OCI-LY1 (cell line): ENCODE measurements around the gene KIRREL3.

Experiments used
- H2AFZ ChIP-seq: fragments of 200-600 bp; sonication (generic), shearing (Covaris generic); 2 replicates; pipeline ENCODE4 v1.6.0; 2014; ENCODE audit warnings: antibody characterized with exemption, mild to moderate bottlenecking, low read length
- H3F3A ChIP-seq: fragments of 200-600 bp; sonication (generic), shearing (Covaris generic); 2 replicates; pipeline ENCODE4 v1.6.0; 2014; ENCODE audit warnings: mild to moderate bottlenecking, antibody characterized with exemption, low read length, moderate library complexity; ENCODE audit not compliant: insufficient read depth
- H3K27ac ChIP-seq: fragments of 200-600 bp; sonication (generic); 2 replicates; pipeline ENCODE4 v1.5.1; 2014; ENCODE audit warnings: low read length, mixed run types, mild to moderate bottlenecking, low read depth; ENCODE audit not compliant: poor library complexity, severe bottlenecking
- H3K27me3 ChIP-seq: fragments of 200-600 bp; sonication (generic); 2 replicates; pipeline ENCODE4 v1.6.0; 2014; ENCODE audit warnings: antibody characterized with exemption, mild to moderate bottlenecking, low read length, moderate library complexity; ENCODE audit not compliant: insufficient read depth
- H3K36me3 ChIP-seq: fragments of 200-600 bp; sonication (generic); 2 replicates; pipeline ENCODE4 v1.6.1; 2014; ENCODE audit warnings: mild to moderate bottlenecking, antibody characterized with exemption, low read length, moderate library complexity, mixed read lengths; ENCODE audit not compliant: insufficient read depth
- H3K4me1 ChIP-seq: fragments of 200-600 bp; sonication (generic); 2 replicates; pipeline ENCODE4 v1.5.1; 2014; ENCODE audit warnings: mild to moderate bottlenecking, low read length, moderate library complexity; ENCODE audit not compliant: insufficient read depth, severe bottlenecking
- H3K4me2 ChIP-seq: fragments of 200-600 bp; sonication (generic), shearing (Covaris generic); 2 replicates; pipeline ENCODE4 v1.6.1; 2014; ENCODE audit warnings: low read length
- H3K4me3 ChIP-seq: fragments of 200-600 bp; sonication (generic); 2 replicates; pipeline ENCODE4 v1.5.1; 2014; ENCODE audit warnings: low read length, low read depth, mild to moderate bottlenecking, mixed read lengths; ENCODE audit not compliant: poor library complexity, severe bottlenecking
- H3K79me2 ChIP-seq: fragments of 200-600 bp; shearing (Covaris generic); 2 replicates; pipeline ENCODE4 v1.6.1; 2016; ENCODE audit warnings: mixed run types, low read length, mixed read lengths; ENCODE audit not compliant: insufficient read depth
- H3K9ac ChIP-seq: fragments of 200-600 bp; sonication (generic), shearing (Covaris generic); 2 replicates; pipeline ENCODE4 v1.6.1; 2014; ENCODE audit warnings: mild to moderate bottlenecking, low read length, mixed read lengths
- H3K9me2 ChIP-seq: fragments of 200-600 bp; sonication (generic), shearing (Covaris generic); 2 replicates; pipeline ENCODE4 v1.6.1; 2014; ENCODE audit warnings: low read depth, mild to moderate bottlenecking, low read length, mixed read lengths
- H3K9me3 ChIP-seq: fragments of 200-600 bp; shearing (Covaris generic); 2 replicates; pipeline ENCODE4 v1.6.1; 2014; ENCODE audit warnings: low read length, mixed read lengths
- H4K20me1 ChIP-seq: fragments of 200-600 bp; sonication (generic), shearing (Covaris generic); 2 replicates; pipeline ENCODE4 v1.6.0; 2016; ENCODE audit warnings: mild to moderate bottlenecking, low read length; ENCODE audit not compliant: insufficient read depth
- EZH2 ChIP-seq: fragments of 200-600 bp; sonication (generic), shearing (Covaris generic); IDR thresholded peaks from 2 replicates; pipeline ENCODE4 v1.8.0; 2017; ENCODE audit warnings: borderline replicate concordance, mixed run types, mild to moderate bottlenecking, antibody characterized with exemption, low read length, moderate library complexity, mixed read lengths
- TF ChIP-seq, protein P1 (sequence below): fragments of 200-600 bp; sonication (generic), shearing (Covaris generic); IDR thresholded peaks from 2 replicates; pipeline ENCODE4 v1.5.1; 2017; ENCODE audit warnings: mild to moderate bottlenecking, antibody characterized with exemption, low read length, moderate library complexity, mixed read lengths

Gene KIRREL3

DNA sequence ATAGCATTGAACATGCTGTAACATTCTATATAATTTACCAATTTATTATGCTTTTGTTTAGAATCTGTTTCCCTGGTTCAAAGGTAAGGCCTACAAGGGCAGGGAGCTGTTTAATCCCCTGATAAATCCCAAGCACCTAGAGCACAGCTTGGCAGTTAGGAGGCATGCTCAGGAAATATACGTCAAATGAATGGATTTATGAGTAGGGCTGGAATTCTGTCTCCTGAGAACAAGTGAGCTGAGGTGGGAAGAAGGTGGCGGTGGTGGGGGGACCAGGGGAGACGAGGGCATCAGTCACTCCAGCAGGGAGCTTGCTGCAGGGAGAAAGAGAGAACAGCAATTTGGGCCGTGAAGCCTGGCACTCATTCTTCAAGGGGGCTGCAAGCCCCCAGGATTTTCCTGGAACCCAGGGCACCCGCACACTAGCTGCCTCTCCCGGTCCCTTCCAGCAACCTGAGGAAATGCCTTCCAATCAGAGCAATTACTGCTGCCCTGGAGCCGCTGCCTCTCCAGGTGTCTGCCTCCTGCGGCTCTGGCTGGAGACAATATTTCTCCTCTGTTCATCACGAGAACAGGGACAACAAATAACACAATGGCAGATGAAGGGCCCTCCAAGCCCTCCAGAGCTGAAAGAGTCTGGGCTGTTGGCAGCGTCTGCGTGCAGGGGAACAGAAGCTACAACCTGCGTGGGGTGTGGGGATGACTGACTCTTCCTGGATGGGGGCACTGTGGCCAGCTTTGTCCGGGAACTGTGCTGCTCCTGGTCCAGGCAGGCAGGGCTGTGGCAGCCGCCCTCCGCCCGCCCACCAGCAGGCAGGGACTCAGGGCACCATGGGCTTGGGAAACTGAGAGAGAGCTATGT, 411.7 kb downstream of the KIRREL3 start:
- Histone ChIP-seq H3K9ac (no peak overlapping the region), H4K20me1 (no peaks in the 10 kb centered on the region), H3F3A (no peaks in the 10 kb centered on the region), H3K79me2 (no peaks in the 10 kb centered on the region), H3K27ac (no peak overlapping the region), H3K9me2 (no peaks in the 10 kb centered on the region), H3K9me3 (no peaks in the 10 kb centered on the region), H3K4me1 (no peaks in the 10 kb centered on the region), H3K27me3 (no peaks in the 10 kb centered on the region), H3K4me2 (no peak overlapping the region), H3K36me3 (no peaks in the 10 kb centered on the region), H3K4me3 (no peak overlapping the region), H2AFZ (no peak overlapping the region)
- TF ChIP-seq EZH2, result no peak
- TF ChIP-seq, protein P1, sequence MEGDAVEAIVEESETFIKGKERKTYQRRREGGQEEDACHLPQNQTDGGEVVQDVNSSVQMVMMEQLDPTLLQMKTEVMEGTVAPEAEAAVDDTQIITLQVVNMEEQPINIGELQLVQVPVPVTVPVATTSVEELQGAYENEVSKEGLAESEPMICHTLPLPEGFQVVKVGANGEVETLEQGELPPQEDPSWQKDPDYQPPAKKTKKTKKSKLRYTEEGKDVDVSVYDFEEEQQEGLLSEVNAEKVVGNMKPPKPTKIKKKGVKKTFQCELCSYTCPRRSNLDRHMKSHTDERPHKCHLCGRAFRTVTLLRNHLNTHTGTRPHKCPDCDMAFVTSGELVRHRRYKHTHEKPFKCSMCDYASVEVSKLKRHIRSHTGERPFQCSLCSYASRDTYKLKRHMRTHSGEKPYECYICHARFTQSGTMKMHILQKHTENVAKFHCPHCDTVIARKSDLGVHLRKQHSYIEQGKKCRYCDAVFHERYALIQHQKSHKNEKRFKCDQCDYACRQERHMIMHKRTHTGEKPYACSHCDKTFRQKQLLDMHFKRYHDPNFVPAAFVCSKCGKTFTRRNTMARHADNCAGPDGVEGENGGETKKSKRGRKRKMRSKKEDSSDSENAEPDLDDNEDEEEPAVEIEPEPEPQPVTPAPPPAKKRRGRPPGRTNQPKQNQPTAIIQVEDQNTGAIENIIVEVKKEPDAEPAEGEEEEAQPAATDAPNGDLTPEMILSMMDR, result no peak

DNA sequence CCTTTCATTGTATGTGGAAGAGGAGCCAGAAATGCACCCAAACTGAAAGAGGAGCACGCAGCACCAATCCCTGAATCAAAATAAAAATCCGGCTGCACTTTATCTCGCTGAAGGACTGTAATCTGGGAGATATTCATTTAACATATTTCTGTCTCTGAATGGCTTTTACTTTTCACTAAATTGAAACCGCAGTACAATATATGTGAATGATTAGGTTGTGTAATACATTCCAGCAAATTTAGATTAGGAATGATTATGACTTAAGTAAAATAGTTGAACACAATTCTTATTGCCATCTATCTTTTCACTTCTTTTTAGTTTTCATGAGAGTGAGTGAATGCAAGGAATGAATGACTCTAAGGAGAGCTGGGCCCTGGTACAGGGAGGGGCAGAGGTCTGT, 413.0 kb downstream of the KIRREL3 start:
- Histone ChIP-seq H3K27ac (no peak overlapping the region), H3K27me3 (no peaks in the 10 kb centered on the region), H3K9me3 (no peaks in the 10 kb centered on the region), H3K9ac (no peak overlapping the region), H3K36me3 (no peaks in the 10 kb centered on the region), H3K9me2 (no peaks in the 10 kb centered on the region), H3F3A (no peaks in the 10 kb centered on the region), H4K20me1 (no peaks in the 10 kb centered on the region), H3K4me1 (no peaks in the 10 kb centered on the region), H2AFZ (no peak overlapping the region), H3K4me3 (no peak overlapping the region), H3K79me2 (no peaks in the 10 kb centered on the region), H3K4me2 (no peak overlapping the region)
- no peak for TF ChIP-seq EZH2
- TF ChIP-seq, protein P1, result no peak

DNA sequence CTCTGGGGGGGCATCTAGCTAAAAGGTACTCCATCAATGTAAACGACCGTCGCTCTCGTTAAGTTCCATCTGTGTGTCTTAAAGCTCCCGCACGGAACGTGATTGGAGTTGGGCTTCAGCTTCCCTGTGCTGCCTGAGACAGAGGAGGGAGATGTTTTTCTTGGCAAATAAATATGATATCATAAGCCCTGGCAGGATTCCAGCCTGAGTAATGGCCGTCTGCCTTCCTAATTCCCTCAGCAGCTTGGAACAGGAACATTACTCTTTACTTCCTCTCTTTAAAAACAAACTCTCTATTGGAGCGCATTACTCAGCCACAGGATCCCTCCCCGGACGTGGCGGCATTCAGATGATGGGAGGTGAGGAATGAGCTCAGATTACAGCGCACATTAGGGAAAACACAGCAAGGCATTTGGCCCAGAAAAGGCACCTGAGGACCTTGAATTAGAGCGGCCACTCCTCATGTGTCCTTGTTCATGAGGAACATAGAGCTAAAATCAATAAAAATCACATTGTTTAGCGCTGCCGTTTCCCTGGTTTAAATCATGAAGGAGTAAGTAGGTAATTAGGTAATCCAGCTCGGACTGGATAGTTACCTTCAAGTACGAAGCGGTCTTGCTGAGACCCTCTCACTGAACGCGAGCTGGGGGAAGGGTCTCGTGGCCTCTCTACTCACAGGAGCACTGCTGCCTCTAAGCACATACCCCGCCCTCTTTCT, 414.6 kb downstream of the KIRREL3 start:
- H3K79me2 ChIP-seq, result no peaks in the 10 kb centered on the region
- no peak overlapping the region for H3K9ac ChIP-seq
- H3K4me1 ChIP-seq, result no peaks in the 10 kb centered on the region
- no peak overlapping the region for H3K4me2 ChIP-seq
- H3K9me3 ChIP-seq, result no peaks in the 10 kb centered on the region
- no peaks in the 10 kb centered on the region for H3K36me3 ChIP-seq
- no peaks in the 10 kb centered on the region for H3F3A ChIP-seq
- no peaks in the 10 kb centered on the region for H3K9me2 ChIP-seq
- no peaks in the 10 kb centered on the region for H4K20me1 ChIP-seq
- H3K27ac ChIP-seq, result no peak overlapping the region
- TF ChIP-seq EZH2, result no peak
- TF ChIP-seq, protein P1, result no peak
- no peak overlapping the region for H3K4me3 ChIP-seq
- no peak overlapping the region for H2AFZ ChIP-seq
- H3K27me3 ChIP-seq, result no peaks in the 10 kb centered on the region
